ENCODE data around the gene KCNE4.

KCNE4 gene

GRCh38 chr2:223066721-223067120 lies 14.7 kb downstream of the KCNE4 start:
- H3K9me3 ChIP-seq (ENCODE audit: insufficient read depth, low read depth, low read length): no peaks in the 10 kb centered on the region
- no peaks in the 10 kb centered on the region for H3F3A ChIP-seq (ENCODE audit: low read depth)
- no peaks in the 10 kb centered on the region for H3K79me2 ChIP-seq (ENCODE audit: insufficient read depth, low read length)
- no peak for TF ChIP-seq CTCF (conservative IDR thresholded peaks at IDR 0.05; ENCODE audit: low read length)
- TF ChIP-seq EZH2phosphoT487 (IDR thresholded peaks at IDR 0.05; ENCODE audit: borderline replicate concordance): no peak
- no peak overlapping the region for H2AFZ ChIP-seq (ENCODE audit: low read length)
- no peaks in the 10 kb centered on the region for H3K27me3 ChIP-seq (ENCODE audit: insufficient read depth, low read length, poor library complexity, severe bottlenecking)
- no peaks in the 10 kb centered on the region for H3K9me2 ChIP-seq (replicated peaks; ENCODE audit: low read depth, low read length)
- H3K36me3 ChIP-seq (ENCODE audit: insufficient read depth, low read length): no peaks in the 10 kb centered on the region
- no peak overlapping the region for H3K4me3 ChIP-seq (ENCODE audit: low read length, poor library complexity, severe bottlenecking)
- no peak overlapping the region for H3K9ac ChIP-seq (ENCODE audit: low read depth, low read length, poor library complexity, severe bottlenecking)
- H3K4me2 ChIP-seq (ENCODE audit: low read depth, low read length, poor library complexity, severe bottlenecking): no peak overlapping the region
- no peaks in the 10 kb centered on the region for H4K20me1 ChIP-seq (ENCODE audit: insufficient read depth, low read length, poor library complexity, severe bottlenecking)
- H3K4me1 ChIP-seq (ENCODE audit: insufficient read depth, low read length, poor library complexity, severe bottlenecking): no peaks in the 10 kb centered on the region

- no peaks in the 10 kb centered on the region for H3K27me3 ChIP-seq (ENCODE audit: insufficient read depth, low read length, poor library complexity, severe bottlenecking)
- no peak overlapping the region for H3K4me3 ChIP-seq (ENCODE audit: low read length, poor library complexity, severe bottlenecking)
- H4K20me1 ChIP-seq (ENCODE audit: insufficient read depth, low read length, poor library complexity, severe bottlenecking): no peaks in the 10 kb centered on the region
- H3K36me3 ChIP-seq (ENCODE audit: insufficient read depth, low read length): no peaks in the 10 kb centered on the region
- H3K4me1 ChIP-seq (ENCODE audit: insufficient read depth, low read length, poor library complexity, severe bottlenecking): no peaks in the 10 kb centered on the region
- H3K9me3 ChIP-seq (ENCODE audit: insufficient read depth, low read depth, low read length): no peaks in the 10 kb centered on the region
- no peaks in the 10 kb centered on the region for H3K79me2 ChIP-seq (ENCODE audit: insufficient read depth, low read length)
- H2AFZ ChIP-seq (ENCODE audit: low read length): no peak overlapping the region
- no peak for TF ChIP-seq CTCF (conservative IDR thresholded peaks at IDR 0.05; ENCODE audit: low read length)
- no peak for TF ChIP-seq EZH2phosphoT487 (IDR thresholded peaks at IDR 0.05; ENCODE audit: borderline replicate concordance)
- H3F3A ChIP-seq (ENCODE audit: low read depth): no peaks in the 10 kb centered on the region
- H3K9ac ChIP-seq (ENCODE audit: low read depth, low read length, poor library complexity, severe bottlenecking): no peak overlapping the region
- H3K4me2 ChIP-seq (ENCODE audit: low read depth, low read length, poor library complexity, severe bottlenecking): no peak overlapping the region
- H3K9me2 ChIP-seq (replicated peaks; ENCODE audit: low read depth, low read length): no peaks in the 10 kb centered on the region
Measured at GRCh38 chr2:223068071-223068470, 16.1 kb downstream of the KCNE4 start.

GRCh38 chr2:223069465-223069864 lies 17.5 kb downstream of the KCNE4 start:
- H3K9me2 ChIP-seq (replicated peaks; ENCODE audit: low read depth, low read length): no peaks in the 10 kb centered on the region
- H3F3A ChIP-seq (ENCODE audit: low read depth): no peaks in the 10 kb centered on the region
- no peak for TF ChIP-seq CTCF (conservative IDR thresholded peaks at IDR 0.05; ENCODE audit: low read length)
- no peak for TF ChIP-seq EZH2phosphoT487 (IDR thresholded peaks at IDR 0.05; ENCODE audit: borderline replicate concordance)
- no peak overlapping the region for H3K9ac ChIP-seq (ENCODE audit: low read depth, low read length, poor library complexity, severe bottlenecking)
- no peaks in the 10 kb centered on the region for H3K27me3 ChIP-seq (ENCODE audit: insufficient read depth, low read length, poor library complexity, severe bottlenecking)
- H3K4me2 ChIP-seq (ENCODE audit: low read depth, low read length, poor library complexity, severe bottlenecking): no peak overlapping the region
- no peaks in the 10 kb centered on the region for H3K36me3 ChIP-seq (ENCODE audit: insufficient read depth, low read length)
- H3K9me3 ChIP-seq (ENCODE audit: insufficient read depth, low read depth, low read length): no peaks in the 10 kb centered on the region
- H3K4me1 ChIP-seq (ENCODE audit: insufficient read depth, low read length, poor library complexity, severe bottlenecking): no peaks in the 10 kb centered on the region
- H4K20me1 ChIP-seq (ENCODE audit: insufficient read depth, low read length, poor library complexity, severe bottlenecking): no peaks in the 10 kb centered on the region
- no peak overlapping the region for H2AFZ ChIP-seq (ENCODE audit: low read length)
- no peaks in the 10 kb centered on the region for H3K79me2 ChIP-seq (ENCODE audit: insufficient read depth, low read length)
- no peak overlapping the region for H3K4me3 ChIP-seq (ENCODE audit: low read length, poor library complexity, severe bottlenecking)
